Ovary (tissue), 3 donors: ENCODE data around the gene SORCS3.

Experiments
- POLR2A ChIP-seq: fragments of 450-650 bp; IDR thresholded peaks from one replicate; pipeline ENCODE4 v1.6.1; 2017; ENCODE audit warnings: antibody characterized with exemption, mild to moderate bottlenecking, moderate library complexity
- TF ChIP-seq, protein P1 (sequence below), 3 donors: fragments of 450-650 bp in 2 of 3; fragments of 200-600 bp in 1 of 3; IDR thresholded peaks; one replicate each; pipeline versions ENCODE4 v1.5.1 to v1.8.0; 2016 to 2022; ENCODE audit warnings: antibody characterized with exemption in 3 of 3, mild to moderate bottlenecking in 1 of 3
- donor health status: DM: no; HTN: no; CAD: no.

GRCh38 chr10:105262666-105263065 is 621.6 kb downstream of the SORCS3 start:
- TF ChIP-seq, protein P1, sequence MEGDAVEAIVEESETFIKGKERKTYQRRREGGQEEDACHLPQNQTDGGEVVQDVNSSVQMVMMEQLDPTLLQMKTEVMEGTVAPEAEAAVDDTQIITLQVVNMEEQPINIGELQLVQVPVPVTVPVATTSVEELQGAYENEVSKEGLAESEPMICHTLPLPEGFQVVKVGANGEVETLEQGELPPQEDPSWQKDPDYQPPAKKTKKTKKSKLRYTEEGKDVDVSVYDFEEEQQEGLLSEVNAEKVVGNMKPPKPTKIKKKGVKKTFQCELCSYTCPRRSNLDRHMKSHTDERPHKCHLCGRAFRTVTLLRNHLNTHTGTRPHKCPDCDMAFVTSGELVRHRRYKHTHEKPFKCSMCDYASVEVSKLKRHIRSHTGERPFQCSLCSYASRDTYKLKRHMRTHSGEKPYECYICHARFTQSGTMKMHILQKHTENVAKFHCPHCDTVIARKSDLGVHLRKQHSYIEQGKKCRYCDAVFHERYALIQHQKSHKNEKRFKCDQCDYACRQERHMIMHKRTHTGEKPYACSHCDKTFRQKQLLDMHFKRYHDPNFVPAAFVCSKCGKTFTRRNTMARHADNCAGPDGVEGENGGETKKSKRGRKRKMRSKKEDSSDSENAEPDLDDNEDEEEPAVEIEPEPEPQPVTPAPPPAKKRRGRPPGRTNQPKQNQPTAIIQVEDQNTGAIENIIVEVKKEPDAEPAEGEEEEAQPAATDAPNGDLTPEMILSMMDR (IDR thresholded peaks at IDR 0.05): no peak
- no peak for TF ChIP-seq POLR2A
